Mesendoderm (in vitro differentiated cells): ENCODE results near the gene SYTL5.

Experiments used
- DNase-seq: peaks from one replicate; pipeline ENCODE4 v3.0.0; 2013
- H2AK5ac ChIP-seq: 2 replicates; pipeline ENCODE4 v1.6.1; 2013; ENCODE audit warnings: low read length, inconsistent platforms
- H2BK120ac ChIP-seq: 2 replicates; pipeline ENCODE4 v1.6.1; 2013; ENCODE audit warnings: low read depth, mild to moderate bottlenecking, low read length, moderate library complexity, mixed read lengths
- H2BK15ac ChIP-seq: replicated peaks from 2 replicates; pipeline ENCODE4 v1.6.1; 2013; ENCODE audit warnings: low read depth, mild to moderate bottlenecking, moderate library complexity
- H2BK5ac ChIP-seq: 2 replicates; pipeline ENCODE4 v1.6.1; 2013; ENCODE audit warnings: low read length, inconsistent platforms
- H3K18ac ChIP-seq: 2 replicates; pipeline ENCODE4 v1.6.1; 2013; ENCODE audit warnings: mild to moderate bottlenecking, low read length, mixed read lengths
- H3K23ac ChIP-seq: one replicate; pipeline ENCODE4 v1.6.1; 2013; ENCODE audit warnings: low read length
- H3K27ac ChIP-seq: 2 replicates; pipeline ENCODE4 v1.5.1; 2013; ENCODE audit warnings: low read depth, mild to moderate bottlenecking, inconsistent platforms, low read length, moderate library complexity
- H3K27me3 ChIP-seq: 2 replicates; pipeline ENCODE4 v1.6.1; 2013; ENCODE audit warnings: low read length, control low read depth, mild to moderate bottlenecking, inconsistent platforms; ENCODE audit not compliant: insufficient read depth, poor library complexity
- H3K36me3 ChIP-seq: 2 replicates; pipeline ENCODE4 v1.6.1; 2013; ENCODE audit warnings: low read length, inconsistent platforms; ENCODE audit not compliant: control insufficient read depth, insufficient read depth
- H3K4ac ChIP-seq: one replicate; pipeline ENCODE4 v1.6.1; 2013; ENCODE audit warnings: low read depth, mild to moderate bottlenecking, low read length, moderate library complexity
- H3K4me1 ChIP-seq: 2 replicates; pipeline ENCODE4 v1.6.1; 2013; ENCODE audit warnings: low read depth, low read length, inconsistent platforms; ENCODE audit not compliant: control insufficient read depth
- H3K4me2 ChIP-seq: 2 replicates; pipeline ENCODE4 v1.6.1; 2013; ENCODE audit warnings: low read length
- H3K4me3 ChIP-seq: 2 replicates; pipeline ENCODE4 v1.5.1; 2013; ENCODE audit warnings: mild to moderate bottlenecking, low read length
- H3K56ac ChIP-seq: one replicate; pipeline ENCODE4 v1.6.1; 2013; ENCODE audit warnings: low read length
- H3K79me1 ChIP-seq: 2 replicates; pipeline ENCODE4 v1.6.1; 2013; ENCODE audit warnings: low read length, inconsistent platforms
- H3K79me2 ChIP-seq: 2 replicates; pipeline ENCODE4 v1.6.1; 2013; ENCODE audit warnings: mild to moderate bottlenecking, low read length; ENCODE audit not compliant: control insufficient read depth, insufficient read depth
- H3K9ac ChIP-seq: 2 replicates; pipeline ENCODE4 v1.6.1; 2013; ENCODE audit warnings: low read length, inconsistent platforms
- H4K5ac ChIP-seq: one replicate; pipeline ENCODE4 v1.6.1; 2013; ENCODE audit warnings: low read length
- H4K8ac ChIP-seq: one replicate; pipeline ENCODE4 v1.6.1; 2013; ENCODE audit warnings: low read depth, mild to moderate bottlenecking, control low read depth, low read length, moderate library complexity
- WGBS: extraction: QIAGEN DNeasy Blood & Tissue Kit; methylation state at CpG from one replicate; pipeline ENCODE4 v1.1.7; 2013; ENCODE audit warnings: low lambda C conversion rate, missing lambda C conversion rate; ENCODE audit not compliant: insufficient coverage; ENCODE audit errors: extremely low coverage; 5-methylcytosine and 5-hydroxymethylcytosine counted together

Gene SYTL5

DNA sequence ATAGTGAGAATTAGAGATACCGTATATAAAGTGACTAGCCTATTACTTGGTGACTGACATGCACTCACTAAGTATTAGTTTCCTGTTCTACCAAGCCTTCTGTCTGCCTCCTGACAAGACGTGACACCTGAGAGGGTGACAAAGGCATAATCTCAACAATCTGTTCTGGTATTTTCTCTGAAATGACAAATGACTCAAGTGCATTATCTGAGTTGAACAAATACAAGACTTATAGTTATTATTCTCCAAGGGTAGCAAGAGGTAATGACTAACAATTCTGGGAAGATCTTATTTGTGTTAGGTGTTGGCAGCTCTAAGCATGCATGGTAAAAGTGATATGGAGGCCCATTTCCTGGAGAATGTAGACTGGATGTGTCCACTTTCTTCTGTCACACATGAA lies 60.6 kb downstream of the SYTL5 start:
- Histone ChIP-seq H3K36me3 (no peaks in the 10 kb centered on the region), H4K8ac (no peak overlapping the region), H3K56ac (no peak overlapping the region), H3K4me1 (no peaks in the 10 kb centered on the region), H4K5ac (no peak overlapping the region), H3K27ac (no peak overlapping the region), H2BK15ac (no peak overlapping the region), H2AK5ac (no peak overlapping the region), H3K23ac (no peak overlapping the region), H3K4me3 (no peak overlapping the region), H3K27me3 (no peaks in the 10 kb centered on the region), H3K9ac (no peak overlapping the region), H3K4ac (no peak overlapping the region), H2BK5ac (no peak overlapping the region), H3K79me2 (no peaks in the 10 kb centered on the region), H2BK120ac (no peak overlapping the region), H3K4me2 (no peak overlapping the region), H3K18ac (no peak overlapping the region), H3K79me1 (no peaks in the 10 kb centered on the region)
- no CpG with 5 or more reads among the region's 2 CpGs for WGBS
- DNase-seq: no peak

DNA sequence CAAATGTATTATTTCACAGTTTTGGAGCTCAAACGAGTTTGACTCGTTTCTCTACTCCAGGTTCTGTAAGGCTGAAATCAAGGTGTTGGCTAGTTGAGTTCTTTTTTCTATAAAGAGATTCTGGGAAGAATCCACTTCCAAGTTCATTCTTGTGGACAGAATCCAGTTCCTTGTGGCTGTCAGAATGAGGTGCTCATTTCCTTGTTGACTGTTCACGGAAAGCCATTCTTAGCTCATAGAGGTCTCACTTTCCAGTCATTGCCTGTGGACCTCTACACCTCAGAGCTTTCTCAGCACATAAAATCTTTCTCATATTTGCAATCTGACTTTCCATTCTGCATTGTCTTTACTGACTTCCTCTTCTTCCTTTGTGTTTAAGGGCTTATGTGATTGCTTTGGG lies 62.9 kb downstream of the SYTL5 start:
- no peaks in the 10 kb centered on the region for H3K36me3 ChIP-seq
- no peak overlapping the region for H4K5ac ChIP-seq
- no peak overlapping the region for H2BK5ac ChIP-seq
- H2AK5ac ChIP-seq: no peak overlapping the region
- no peak overlapping the region for H3K23ac ChIP-seq
- DNase-seq: no peak
- H3K27me3 ChIP-seq: no peaks in the 10 kb centered on the region
- no CpG with 5 or more reads among the region's 3 CpGs for WGBS
- no peaks in the 10 kb centered on the region for H3K79me1 ChIP-seq
- H3K4me1 ChIP-seq: no peaks in the 10 kb centered on the region
- H3K18ac ChIP-seq: no peak overlapping the region
- no peak overlapping the region for H3K4ac ChIP-seq
- H3K9ac ChIP-seq: no peak overlapping the region
- H4K8ac ChIP-seq: no peak overlapping the region
- no peak overlapping the region for H3K4me3 ChIP-seq
- no peak overlapping the region for H3K27ac ChIP-seq
- H3K79me2 ChIP-seq: no peaks in the 10 kb centered on the region
- no peak overlapping the region for H3K4me2 ChIP-seq
- H2BK120ac ChIP-seq: no peak overlapping the region
- no peak overlapping the region for H3K56ac ChIP-seq
- no peak overlapping the region for H2BK15ac ChIP-seq

DNA sequence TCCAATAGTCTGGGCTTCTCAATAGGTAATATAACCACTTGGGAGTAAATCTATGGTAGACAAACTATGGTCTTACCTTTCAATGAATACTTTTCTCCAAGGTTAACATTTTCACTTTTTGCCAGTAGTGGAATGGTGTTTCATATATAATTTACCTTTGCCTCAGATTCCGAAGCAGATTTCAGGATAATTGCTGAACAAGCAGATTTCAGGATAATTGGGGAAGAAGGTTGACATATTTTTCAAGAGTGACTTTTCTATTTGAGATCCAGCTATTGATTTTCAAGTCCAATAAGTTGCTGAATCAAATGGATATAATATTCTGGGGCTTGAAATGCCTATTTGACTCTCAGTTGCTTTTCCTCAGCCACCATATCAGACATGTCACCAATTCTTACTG lies 63.6 kb downstream of the SYTL5 start:
- H2BK15ac ChIP-seq: no peak overlapping the region
- H3K18ac ChIP-seq: no peak overlapping the region
- H3K27ac ChIP-seq: no peak overlapping the region
- no peak overlapping the region for H4K8ac ChIP-seq
- H3K4me2 ChIP-seq: no peak overlapping the region
- no peaks in the 10 kb centered on the region for H3K36me3 ChIP-seq
- no peak overlapping the region for H4K5ac ChIP-seq
- H3K4me1 ChIP-seq: no peaks in the 10 kb centered on the region
- H3K79me1 ChIP-seq: no peaks in the 10 kb centered on the region
- no peak overlapping the region for H3K4me3 ChIP-seq
- no peak overlapping the region for H2BK120ac ChIP-seq
- WGBS: no CpG with 5 or more reads among the region's 1 CpG
- H3K27me3 ChIP-seq: no peaks in the 10 kb centered on the region
- no peak overlapping the region for H3K56ac ChIP-seq
- H3K79me2 ChIP-seq: no peaks in the 10 kb centered on the region
- no peak overlapping the region for H2AK5ac ChIP-seq
- no peak overlapping the region for H3K9ac ChIP-seq
- no peak overlapping the region for H3K23ac ChIP-seq
- H3K4ac ChIP-seq: no peak overlapping the region
- H2BK5ac ChIP-seq: no peak overlapping the region
- DNase-seq: no peak

DNA sequence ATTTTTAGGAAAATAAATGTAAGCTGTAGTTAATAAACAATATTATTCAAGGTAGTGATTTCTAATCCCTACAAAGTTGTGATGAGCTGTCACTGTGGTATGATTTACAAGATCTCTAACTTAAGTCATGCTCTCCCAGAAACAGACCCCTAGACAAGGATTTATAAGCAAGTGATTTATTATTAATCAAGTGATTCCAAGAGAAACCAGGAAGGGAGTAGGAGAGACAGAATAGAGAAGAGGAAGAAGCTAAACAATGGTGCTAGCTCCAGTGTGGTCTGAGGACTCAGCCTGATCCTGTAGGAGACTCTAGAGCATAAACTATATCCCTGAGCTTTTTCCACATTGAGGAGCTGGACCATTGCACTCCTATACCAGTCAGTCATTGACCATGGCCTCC lies 73.1 kb downstream of the SYTL5 start:
- Histone ChIP-seq H3K56ac (no peak overlapping the region), H3K79me1 (no peaks in the 10 kb centered on the region), H2BK120ac (no peak overlapping the region), H3K4ac (no peak overlapping the region), H3K27ac (no peak overlapping the region), H2BK5ac (no peak overlapping the region), H4K8ac (no peak overlapping the region), H3K4me1 (no peaks in the 10 kb centered on the region), H3K36me3 (no peaks in the 10 kb centered on the region), H3K9ac (no peak overlapping the region), H3K27me3 (no peaks in the 10 kb centered on the region), H3K79me2 (no peaks in the 10 kb centered on the region), H3K4me2 (no peak overlapping the region), H4K5ac (no peak overlapping the region), H3K18ac (no peak overlapping the region), H3K4me3 (no peak overlapping the region), H2AK5ac (no peak overlapping the region), H3K23ac (no peak overlapping the region), H2BK15ac (no peak overlapping the region)
- no peak for DNase-seq

DNA sequence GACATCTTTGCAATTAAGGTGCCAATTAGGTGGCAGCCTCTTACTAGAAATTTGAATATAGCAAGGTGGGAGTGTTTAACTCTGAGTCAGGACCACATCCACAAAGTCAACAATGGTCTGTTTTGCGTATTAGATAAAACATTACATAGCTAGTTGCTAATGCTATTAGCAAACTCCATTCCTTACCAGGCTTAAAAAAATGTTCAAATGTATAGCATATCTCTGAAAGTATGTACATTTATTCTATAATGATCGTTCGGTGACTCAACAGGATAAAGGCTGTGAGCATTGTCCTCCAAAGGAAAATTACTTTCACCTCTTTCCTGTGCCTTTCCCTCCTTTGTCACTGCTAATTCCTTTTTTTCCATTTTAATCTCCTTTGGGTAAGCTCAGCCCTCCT lies 74.5 kb downstream of the SYTL5 start:
- H2BK120ac ChIP-seq: no peak overlapping the region
- H2AK5ac ChIP-seq: no peak overlapping the region
- no peak overlapping the region for H4K8ac ChIP-seq
- H2BK15ac ChIP-seq: no peak overlapping the region
- no peak overlapping the region for H3K18ac ChIP-seq
- H3K4me1 ChIP-seq: no peaks in the 10 kb centered on the region
- no peak for DNase-seq
- no peaks in the 10 kb centered on the region for H3K79me2 ChIP-seq
- H3K23ac ChIP-seq: no peak overlapping the region
- no peak overlapping the region for H3K4ac ChIP-seq
- no peaks in the 10 kb centered on the region for H3K79me1 ChIP-seq
- no peaks in the 10 kb centered on the region for H3K36me3 ChIP-seq
- no peak overlapping the region for H3K56ac ChIP-seq
- no peak overlapping the region for H3K4me3 ChIP-seq
- no peak overlapping the region for H4K5ac ChIP-seq
- WGBS: no CpG with 5 or more reads among the region's 3 CpGs
- no peak overlapping the region for H2BK5ac ChIP-seq
- no peak overlapping the region for H3K4me2 ChIP-seq
- no peak overlapping the region for H3K9ac ChIP-seq
- H3K27me3 ChIP-seq: no peaks in the 10 kb centered on the region
- no peak overlapping the region for H3K27ac ChIP-seq

DNA sequence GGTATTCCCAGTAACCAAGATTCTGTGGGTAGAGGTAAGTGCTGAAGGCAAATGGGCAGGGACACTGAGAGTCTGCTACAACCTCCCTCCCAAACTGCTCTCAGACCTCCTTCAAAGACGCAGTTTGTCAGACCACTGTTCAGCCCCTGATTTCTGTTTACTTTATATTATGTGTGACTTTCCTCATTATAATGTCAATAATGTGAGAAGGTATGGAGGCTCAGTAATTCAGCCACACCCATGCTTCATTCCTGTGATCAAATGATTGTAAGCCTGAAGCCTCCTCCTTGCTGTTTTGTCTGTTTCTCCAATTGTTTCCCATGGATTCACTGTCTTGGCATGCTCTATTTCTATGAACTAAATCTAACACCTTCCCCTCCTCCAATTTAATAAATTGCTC lies 75.6 kb downstream of the SYTL5 start:
- no peaks in the 10 kb centered on the region for H3K79me2 ChIP-seq
- no peak for DNase-seq
- no peak overlapping the region for H2BK5ac ChIP-seq
- H3K4me1 ChIP-seq: no peaks in the 10 kb centered on the region
- H2BK15ac ChIP-seq: no peak overlapping the region
- H3K27me3 ChIP-seq: no peaks in the 10 kb centered on the region
- no peak overlapping the region for H3K4me2 ChIP-seq
- no peak overlapping the region for H3K23ac ChIP-seq
- H4K8ac ChIP-seq: no peak overlapping the region
- H3K9ac ChIP-seq: no peak overlapping the region
- no peak overlapping the region for H3K4me3 ChIP-seq
- no peak overlapping the region for H3K27ac ChIP-seq
- no peak overlapping the region for H3K56ac ChIP-seq
- H2BK120ac ChIP-seq: no peak overlapping the region
- no CpG with 5 or more reads among the region's 1 CpG for WGBS
- no peak overlapping the region for H2AK5ac ChIP-seq
- no peak overlapping the region for H3K4ac ChIP-seq
- H3K18ac ChIP-seq: no peak overlapping the region
- H3K79me1 ChIP-seq: no peaks in the 10 kb centered on the region
- no peaks in the 10 kb centered on the region for H3K36me3 ChIP-seq
- no peak overlapping the region for H4K5ac ChIP-seq
